GM21825 (cell line): Measurements from ENCODE around the gene ITLN2.
"Not testable (repeated sequence)": the region's sequence is repeated elsewhere in the genome, so short reads cannot be mapped to it uniquely, and the experiment has no call there.

Experiments used
- ATAC-seq: cut with Tn5 transposase; IDR thresholded peaks from one replicate; pipeline ENCODE4 v1.9.1; 2021; ENCODE audit warnings: mild to moderate bottlenecking, moderate library complexity; ENCODE audit not compliant: unreplicated experiment

ITLN2 gene

GRCh38 chr1:160954158-160955104, at the start of gene ITLN2:
Gene ITLN2 (minus strand): TSS chr1:160954809. CDS start chr1:160954741, 68 bp downstream.
- no peak for ATAC-seq

DNA sequence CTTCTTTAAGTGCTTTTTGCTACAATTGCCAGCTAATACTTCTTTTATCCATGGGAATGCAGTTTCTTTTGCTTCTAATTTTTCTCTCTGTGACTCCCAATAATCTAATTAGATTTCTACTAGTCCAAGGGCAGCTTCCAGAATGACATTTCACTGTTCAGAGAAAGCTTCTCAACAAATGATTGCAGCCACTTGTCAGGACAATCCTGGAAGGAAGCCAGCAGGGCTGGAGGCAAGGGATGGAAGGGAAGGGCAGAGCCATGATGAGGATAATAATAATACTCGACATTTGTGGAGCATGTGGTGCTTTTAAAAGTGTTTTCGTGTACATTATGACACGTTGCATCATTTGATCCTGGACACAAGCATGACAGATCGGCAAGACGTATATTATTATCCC, 46.9 kb upstream of the ITLN2 start:
- no peak for ATAC-seq

DNA sequence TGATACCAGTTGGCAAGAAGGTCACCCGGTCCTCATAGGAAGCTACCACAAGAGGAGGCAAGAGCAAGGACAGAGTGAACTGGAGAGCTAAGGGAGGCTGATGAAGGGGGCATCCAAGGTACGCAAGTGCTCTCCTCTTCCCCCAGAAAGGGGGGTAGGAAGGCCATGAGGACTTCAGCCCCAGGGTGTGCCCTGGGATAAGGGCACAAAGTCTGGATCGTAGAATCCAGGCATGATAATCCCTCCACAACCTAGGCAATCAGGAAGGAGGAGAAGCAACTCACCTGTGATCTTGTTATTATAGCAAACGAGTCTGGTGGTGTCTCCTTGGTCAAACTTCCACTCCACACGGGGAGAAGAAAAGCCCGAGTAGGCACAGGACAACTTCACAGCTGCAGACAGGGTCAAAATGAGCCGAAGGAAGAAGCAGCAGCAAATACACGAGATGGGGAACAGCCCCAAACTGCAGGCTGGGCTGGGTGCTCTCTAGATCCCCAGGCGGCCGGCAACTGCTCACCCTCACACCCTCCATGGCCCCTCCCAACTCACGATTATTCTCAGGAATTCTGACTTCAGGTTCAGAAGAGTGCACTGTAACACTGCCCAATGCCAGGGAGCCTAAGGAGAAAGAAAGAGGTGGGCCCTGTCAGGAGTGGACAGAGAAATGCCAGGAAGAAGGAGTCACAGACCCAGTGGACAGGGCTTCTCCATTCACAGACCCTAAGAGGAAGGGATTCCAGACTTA, 46.3 kb upstream of the ITLN2 start:
- no peak for ATAC-seq

DNA sequence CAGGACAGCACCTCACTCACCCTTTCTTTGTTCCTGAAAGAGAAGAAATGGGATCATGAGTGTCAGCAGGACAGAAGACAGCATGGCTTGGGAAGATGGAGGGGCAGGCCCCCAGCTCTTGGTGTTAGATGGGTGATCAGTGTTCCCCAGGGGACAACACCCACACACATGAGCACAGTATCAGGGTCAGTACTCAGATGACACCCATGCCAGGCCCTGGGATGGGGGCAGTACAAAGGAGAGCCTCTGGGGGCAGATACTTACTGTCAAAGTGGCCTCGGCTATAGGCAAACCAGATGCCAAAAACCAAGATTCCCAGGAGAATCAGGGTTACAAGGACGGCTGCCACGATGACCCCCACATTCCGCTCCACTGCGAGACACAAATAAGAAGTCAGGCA, 44.8 kb upstream of the ITLN2 start:
- ATAC-seq = no peak

DNA sequence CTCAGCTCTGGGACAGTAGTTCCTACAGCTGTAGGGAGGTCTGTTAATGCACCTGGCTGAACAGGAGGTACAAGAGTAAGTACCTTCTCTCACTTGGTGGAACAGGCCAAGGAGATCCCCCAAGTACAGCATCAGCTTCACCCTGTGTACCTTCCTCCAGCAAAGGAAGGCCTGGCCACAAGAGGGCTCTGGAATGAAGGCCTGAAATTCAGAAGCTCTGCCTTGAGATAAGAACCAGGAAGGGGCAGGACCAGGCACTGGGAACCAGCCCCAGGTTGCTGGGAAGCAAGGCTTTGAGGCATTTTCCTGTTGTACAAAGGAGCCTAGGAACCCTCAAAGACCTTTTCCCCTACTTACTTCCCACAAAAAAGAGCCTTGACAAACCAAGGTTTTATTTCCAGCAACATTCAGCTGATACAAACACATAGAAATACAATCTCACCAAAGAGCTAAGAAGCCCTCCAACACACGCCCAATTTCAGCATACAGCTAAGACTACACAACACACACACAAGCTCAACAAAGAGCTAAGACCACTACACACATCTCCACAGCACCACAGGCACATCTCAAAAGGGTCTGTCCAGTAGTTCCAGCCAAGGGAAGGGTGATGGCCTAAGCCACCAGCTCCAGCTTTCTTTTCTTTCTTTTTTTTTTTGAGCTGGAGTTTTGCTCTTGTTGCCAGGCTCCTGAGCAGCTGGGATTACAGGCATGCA, 42.9 kb upstream of the ITLN2 start:
- no peak for ATAC-seq

GRCh38 chr1:160996178-160996577, 41.6 kb upstream of the ITLN2 start:
- no peak for ATAC-seq

DNA sequence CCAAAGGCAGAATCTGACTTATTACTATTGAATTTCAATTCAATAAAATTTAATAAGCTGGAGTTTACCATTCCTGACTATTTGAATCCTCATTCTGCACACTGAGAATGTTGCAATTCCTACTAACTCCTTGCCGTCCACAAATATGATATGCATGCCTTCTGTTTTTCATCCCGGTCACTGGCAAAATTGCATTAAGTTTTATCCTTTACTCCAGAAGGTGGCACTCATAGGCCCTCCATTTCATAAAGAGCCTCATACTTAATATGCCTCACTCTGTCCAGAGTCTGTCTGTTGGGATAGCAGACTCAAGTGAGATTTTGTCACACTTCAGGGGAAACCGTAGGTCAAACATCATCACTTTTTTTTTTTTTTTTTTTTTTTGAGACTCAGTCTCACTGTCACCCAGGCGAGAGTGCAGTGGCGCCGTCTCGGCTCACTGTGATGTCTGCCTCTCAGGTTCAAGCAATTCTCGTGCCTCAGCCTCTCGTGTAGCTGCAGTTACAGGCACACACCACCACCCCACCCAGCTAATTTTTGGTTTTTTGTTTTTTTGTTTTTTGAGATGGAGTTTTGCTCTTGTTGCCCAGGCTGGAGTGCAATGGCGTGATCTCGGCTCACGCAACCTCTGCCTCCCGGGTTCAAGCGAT, 39.1 kb upstream of the ITLN2 start:
- no peak for ATAC-seq

DNA sequence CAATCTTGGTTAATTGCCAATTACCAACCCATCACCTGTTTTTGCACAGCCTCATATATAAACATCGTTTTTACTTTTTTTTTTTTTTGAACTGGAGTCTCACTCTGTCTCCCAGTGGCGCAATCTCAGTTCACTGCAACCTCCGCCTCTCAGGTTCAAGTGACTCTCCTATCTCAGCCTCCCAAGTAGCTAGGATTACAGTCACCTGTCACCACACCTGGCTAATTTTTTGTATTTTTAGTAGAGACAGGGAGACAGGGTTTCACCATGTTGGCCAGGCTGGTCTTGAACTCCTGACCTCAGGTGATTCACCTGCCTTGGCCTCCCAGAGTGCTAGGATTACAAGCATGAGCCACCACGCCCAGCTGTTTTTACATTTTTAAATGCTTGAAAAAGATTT, 37.4 kb upstream of the ITLN2 start:
- not testable (repeated sequence) for ATAC-seq

- ATAC-seq = no peak
Measured at GRCh38 chr1:160987359-160988050, 32.9 kb upstream of the ITLN2 start.

DNA sequence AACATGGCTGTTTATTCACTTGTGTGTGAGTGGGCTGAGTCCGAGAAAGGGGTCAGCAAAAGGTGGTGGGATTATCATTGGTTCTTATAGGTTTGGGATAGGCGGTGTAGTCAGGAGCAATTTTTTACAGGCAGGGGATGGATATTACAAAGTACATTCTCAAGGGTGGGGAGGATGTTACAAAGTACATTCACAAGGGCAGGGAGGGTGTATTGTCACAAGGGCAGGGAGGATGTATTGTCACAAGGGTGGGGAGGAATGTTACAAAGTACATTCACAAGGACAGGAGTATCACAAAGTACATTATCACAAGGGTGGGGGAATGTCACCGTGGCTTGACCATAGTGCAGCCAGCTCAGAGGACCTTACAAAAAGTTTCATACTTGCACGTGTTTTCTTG, 31.1 kb upstream of the ITLN2 start:
- no peak for ATAC-seq

DNA sequence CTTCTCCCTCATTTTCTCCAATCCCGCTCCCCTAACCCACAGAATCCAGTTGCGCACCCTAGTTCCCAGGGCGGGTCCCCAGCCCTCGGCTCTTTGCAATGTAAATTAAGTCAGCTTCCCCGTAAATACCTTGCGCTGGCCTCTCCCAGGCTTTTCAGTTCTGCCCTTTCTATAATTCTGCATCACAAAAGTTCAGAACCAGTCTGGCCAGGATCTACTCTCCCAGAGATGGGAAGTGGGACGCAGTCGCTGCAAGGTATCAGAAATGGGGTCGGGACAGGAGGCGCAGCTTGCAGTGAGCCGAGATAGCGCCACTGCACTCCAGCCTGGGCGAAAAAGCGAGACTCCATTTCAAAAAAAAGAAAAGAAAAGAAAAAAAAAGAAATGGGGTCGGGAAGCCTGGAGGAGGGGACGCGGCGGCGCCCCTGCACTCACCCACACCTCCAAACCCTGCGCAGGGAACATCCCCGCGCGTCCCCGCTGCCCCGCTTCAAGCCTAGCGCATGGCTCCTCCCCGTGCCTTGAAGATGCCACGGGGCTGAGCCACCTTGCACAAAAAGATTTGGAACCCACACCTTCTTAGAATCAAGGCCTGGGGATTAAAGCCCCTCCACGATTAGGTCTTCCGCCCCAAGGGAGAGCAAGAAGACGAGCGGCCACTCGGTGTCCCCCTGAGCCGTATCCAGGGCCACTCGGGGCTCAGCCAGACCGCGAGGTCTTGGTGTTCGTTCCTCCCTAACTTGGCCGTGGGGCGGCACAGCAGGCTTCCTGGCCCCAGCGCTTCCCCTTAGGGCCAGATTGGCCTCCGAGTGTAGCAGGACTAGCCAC, 27.2 kb upstream of the ITLN2 start:
- ATAC-seq = no peak

- no peak for ATAC-seq
Measured at GRCh38 chr1:160979286-160979685, 24.7 kb upstream of the ITLN2 start.

DNA sequence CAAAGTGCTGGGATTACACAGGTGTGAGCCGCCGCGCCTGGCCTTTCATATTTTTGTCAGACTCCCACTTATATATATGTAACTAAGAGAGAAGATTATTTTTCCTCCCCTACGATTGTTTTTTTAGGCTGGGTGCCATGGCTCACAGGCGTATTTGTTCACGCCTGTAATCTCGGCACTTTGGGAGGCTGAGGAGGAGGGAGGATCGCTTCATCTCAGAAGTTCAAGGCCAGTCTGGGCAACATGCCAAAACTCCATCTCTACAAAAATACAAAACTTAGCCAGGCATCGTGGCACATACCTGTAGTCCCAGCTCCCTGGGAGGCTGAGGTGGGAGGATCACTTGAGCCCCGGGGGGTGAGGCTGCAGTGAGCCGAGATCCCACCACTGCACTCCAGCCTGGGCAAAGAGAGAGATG, 23.9 kb upstream of the ITLN2 start:
- no peak for ATAC-seq

- ATAC-seq = no peak
Measured at GRCh38 chr1:160975026-160975425, 20.4 kb upstream of the ITLN2 start.

- ATAC-seq = no peak
Measured at GRCh38 chr1:160973491-160973890, 18.9 kb upstream of the ITLN2 start.

- no peak for ATAC-seq
Measured at GRCh38 chr1:160972939-160973338, 18.3 kb upstream of the ITLN2 start.

- ATAC-seq = peak; percentile 64
Measured at GRCh38 chr1:160971618-160972056, 17.0 kb upstream of the ITLN2 start.

DNA sequence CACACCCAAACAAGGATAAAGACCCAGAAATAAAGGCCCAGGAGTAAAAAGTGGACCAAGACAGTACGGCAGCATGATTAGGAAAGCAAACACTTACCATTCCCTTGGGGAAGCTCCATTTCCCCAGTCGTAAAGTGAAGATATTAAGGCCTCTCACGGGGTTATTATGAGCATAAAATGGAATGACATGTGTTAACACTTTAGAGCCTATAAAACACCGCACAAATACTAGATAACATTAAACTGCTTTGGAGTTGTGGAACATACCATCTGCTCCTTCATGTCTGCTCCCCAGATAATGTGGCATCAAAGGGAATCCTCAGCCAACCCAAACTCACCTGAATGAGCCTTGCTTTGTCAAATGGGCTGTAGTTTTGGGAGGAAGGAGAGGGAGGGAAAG, 8.9 kb upstream of the ITLN2 start:
- no peak for ATAC-seq

GRCh38 chr1:160961419-160961818, 6.8 kb upstream of the ITLN2 start:
- ATAC-seq = no peak
